GM18909 (cell line): ENCODE results near the gene ZBTB24.
"Not testable (repeated sequence)": the region's sequence is repeated elsewhere in the genome, so short reads cannot be mapped to it uniquely, and the experiment has no call there.

Experiments
- ATAC-seq: cut with Tn5 transposase; IDR thresholded peaks from one replicate; pipeline ENCODE4 v1.9.1; 2021; ENCODE audit warnings: mild to moderate bottlenecking; ENCODE audit not compliant: unreplicated experiment, poor library complexity

ZBTB24 gene

GRCh38 chr6:109482905-109483734 is at the start of gene ZBTB24:
Gene ZBTB24, minus strand, starts transcription at chr6:109483219. Its CDS starts 1,193 bp downstream, at chr6:109482026.
- ATAC-seq: peak; percentile 86

- no peak for ATAC-seq
These were observed 48.4 kb upstream of the ZBTB24 start for GRCh38 chr6:109531446-109531845.

- no peak for ATAC-seq
These were observed 45.0 kb upstream of the ZBTB24 start for GRCh38 chr6:109527989-109528388.

DNA sequence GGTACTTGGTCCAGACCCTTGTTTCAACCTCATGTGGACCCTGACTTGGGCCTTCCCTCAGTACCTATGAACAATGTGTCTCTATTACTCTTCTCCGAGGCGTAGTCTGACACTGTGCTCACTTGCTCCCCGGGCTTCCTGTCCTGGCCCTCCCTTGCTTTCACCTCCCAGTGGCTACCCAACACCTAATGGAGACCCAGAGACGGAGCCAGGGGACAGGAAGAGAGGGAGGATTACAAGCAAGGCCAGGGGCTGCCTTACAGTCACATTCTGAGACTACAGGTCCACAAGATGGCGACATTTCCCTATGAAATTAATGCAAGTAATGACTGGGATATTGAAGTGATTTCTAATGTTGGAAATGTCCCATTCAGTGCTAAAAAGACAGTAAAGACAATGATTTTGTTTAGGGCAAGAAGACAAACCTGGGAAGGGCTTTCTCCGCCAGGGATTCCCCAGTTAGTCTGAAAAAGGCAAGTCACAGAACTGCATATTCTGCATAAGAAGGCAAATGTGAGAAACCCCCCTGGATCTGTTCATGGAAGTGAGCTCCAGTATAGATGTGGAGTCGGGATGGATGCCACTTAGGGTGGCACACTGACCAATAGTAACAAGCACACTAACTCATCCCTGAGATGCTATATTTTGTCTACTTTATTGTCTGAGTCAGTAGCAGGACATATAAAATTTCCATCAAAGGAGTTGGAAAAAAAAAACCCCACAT is 44.0 kb upstream of the ZBTB24 start:
- no peak for ATAC-seq

DNA sequence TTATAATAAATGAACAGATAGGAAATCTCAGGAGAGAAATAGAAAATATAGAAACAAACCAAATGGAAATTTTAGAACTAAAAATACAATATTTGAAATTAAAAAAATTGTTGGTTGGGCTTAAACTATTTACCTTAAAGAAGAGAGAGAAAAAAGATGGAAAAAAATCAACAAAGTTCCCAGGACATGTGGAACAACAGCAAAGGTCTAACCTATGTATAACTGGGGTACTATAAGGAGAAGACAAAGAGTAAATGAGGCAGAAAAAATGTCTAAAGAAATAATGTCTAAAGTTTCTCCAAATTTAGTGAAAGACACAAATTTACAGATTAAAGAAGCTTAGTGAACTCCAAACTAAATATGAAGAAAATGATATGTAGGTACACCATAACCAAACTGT is 41.1 kb upstream of the ZBTB24 start:
- no peak for ATAC-seq

DNA sequence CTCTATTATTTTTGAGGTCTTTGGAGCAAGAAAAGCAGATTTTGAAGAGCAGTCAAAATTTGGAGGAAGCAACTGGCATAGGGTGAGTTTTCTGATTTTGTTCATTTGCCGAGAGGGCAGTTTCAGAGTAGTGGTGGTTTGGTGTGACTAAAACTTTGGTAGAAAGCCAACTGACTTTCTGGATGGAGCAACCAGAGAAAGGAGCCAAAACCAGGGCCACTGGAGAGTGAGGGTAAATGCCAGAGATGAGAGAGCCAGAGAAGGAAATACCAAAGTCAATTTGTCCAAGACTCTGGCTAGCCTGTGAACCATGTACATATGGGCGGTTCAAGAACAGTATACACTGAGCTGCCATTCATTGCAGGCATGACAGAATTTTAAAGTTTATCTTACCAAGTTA is 40.5 kb upstream of the ZBTB24 start:
- no peak for ATAC-seq

- ATAC-seq: no peak
These were observed 38.1 kb upstream of the ZBTB24 start for GRCh38 chr6:109521080-109521479.

DNA sequence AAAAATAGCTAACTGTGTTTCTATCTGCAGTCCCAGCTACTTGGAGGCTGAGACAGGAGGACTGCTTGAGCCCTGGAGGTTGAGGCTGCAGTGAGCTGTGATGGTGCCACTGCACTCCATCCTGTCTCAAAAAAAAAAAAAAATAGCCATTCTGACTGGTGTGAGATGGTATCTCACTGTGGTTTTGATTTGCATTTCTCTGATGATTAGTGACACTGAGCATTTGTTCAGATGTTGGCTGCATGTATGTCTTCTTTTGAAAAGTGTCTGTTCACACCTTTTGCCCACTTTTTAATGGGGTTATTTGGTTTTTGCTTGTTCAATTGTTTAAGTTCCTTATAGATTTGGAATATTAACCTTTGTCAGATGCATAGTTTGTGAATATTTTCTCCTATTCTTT is 36.6 kb upstream of the ZBTB24 start:
- ATAC-seq: not testable (repeated sequence)

GRCh38 chr6:109516929-109517328 is 33.9 kb upstream of the ZBTB24 start:
- ATAC-seq: no peak

- ATAC-seq: no peak
These were observed 32.9 kb upstream of the ZBTB24 start for GRCh38 chr6:109515781-109516409.

DNA sequence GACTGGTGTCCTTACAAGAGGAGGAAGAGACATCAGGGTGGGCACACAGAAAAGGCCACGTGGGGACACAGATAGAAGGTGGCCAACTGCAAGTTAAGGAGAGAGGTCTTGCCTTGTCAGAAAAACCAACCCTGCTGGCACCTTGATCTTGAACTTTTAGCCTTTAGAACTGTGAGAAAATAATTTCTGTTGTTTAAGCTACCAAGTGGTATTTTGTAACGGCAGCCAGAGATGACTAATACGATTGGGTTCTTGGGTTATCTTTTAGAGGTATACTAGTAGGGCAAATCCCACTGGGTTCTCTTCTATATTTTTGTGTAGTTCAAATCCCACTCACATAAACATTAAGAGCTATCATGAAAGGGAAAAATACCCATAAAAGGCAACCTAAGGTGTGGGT is 31.9 kb upstream of the ZBTB24 start:
- ATAC-seq: no peak

- no peak for ATAC-seq
These were observed 30.6 kb upstream of the ZBTB24 start for GRCh38 chr6:109513571-109514071.

- ATAC-seq: no peak
These were observed 29.3 kb upstream of the ZBTB24 start for GRCh38 chr6:109512271-109512817.

- ATAC-seq: no peak
These were observed 28.8 kb upstream of the ZBTB24 start for GRCh38 chr6:109511832-109512231.

DNA sequence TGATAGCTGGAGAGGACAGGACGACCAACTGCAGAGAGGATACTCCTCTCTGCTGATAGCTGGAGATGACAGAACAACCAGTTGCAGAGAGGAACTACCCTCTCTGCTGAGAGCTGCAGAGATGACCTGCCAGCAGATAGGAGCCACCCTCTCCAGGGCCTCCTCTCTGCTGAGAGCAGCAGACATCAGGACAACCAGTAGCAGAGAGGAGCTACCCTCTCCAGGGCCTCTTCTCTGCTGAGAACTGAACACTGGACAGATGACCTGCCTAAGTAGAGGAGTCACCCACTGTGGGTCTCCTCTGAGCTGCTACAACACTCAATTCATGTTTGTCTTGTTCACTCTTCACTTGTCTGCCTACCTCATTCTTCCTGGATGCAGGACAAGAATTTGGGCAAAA is 27.3 kb upstream of the ZBTB24 start:
- ATAC-seq: no peak

GRCh38 chr6:109508166-109508860 is 25.3 kb upstream of the ZBTB24 start:
- ATAC-seq: no peak

DNA sequence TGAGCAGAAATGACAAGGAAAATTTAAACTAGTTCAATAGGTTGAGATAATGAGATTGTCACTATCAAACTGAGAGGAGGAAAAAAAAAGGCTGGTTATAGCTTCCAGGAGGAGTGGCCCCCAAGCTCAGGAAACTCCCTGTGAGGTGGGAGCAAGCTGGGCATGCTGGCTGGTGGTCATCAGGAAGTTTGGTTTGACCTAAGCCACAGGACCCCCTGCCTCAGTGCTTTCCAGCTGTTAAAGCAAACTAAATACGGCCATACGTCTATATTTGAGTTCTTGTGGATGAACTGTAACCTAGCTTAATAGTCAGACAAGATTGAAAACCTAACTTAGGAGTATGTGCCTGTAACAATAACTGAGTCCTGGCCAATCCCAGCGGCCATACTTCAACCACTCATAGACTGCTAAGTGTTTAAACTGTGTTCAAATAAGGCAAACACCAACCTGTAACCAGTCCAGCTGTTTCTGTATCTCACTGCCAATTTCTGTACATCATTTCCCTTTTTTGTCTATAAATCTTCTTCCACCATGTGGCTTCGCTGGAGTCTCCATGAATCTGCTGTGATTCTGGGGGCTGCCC is 24.6 kb upstream of the ZBTB24 start:
- no peak for ATAC-seq

DNA sequence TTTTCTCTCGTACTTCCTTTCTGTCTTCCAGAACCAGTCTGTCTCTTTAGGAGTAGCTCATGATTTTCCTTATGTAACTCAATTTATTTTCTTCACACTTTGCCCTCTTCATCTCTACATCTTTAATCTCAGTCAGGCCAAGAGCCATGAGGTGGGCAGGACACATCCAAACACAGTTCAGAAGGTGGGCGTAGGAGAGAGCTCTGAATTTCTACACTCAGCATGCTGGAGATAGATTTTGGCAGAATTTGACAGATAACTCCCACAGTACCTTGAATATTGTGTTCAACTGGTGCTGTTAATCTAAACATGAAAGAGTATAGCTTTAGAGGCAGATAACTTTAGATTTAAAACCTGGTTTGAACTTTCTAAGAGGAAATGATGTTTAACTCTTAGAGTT is 23.8 kb upstream of the ZBTB24 start:
- no peak for ATAC-seq

DNA sequence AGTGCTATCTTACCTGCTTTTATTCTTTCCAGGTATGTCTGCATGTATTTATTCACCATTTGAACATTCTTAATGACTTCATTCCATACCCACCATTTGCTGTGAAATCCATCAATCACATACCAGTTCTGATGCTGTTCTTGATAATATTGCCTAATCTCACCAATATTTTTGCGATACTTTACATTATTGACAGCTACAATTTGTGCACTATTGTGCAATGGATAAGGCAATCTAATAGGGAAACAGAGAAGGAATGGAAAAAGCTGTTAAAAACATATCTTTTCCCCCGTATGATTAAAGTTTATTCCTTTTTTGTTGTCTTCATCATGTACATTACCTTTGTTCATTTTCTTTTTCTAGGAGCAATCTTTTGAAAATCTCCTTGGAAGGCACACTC is 23.3 kb upstream of the ZBTB24 start:
- no peak for ATAC-seq
